ENCODE data around the gene MYO15A. TPM values are rescaled to one million over a fixed set of nuclear protein-coding genes. Genes with fewer than 3 reads are reported as not detected.
A peak's percentile ranks its signal among the peaks of the same experiment; 100 is the strongest.

Gene MYO15A
- total RNA-seq, 1 donor from 2014 or later: 1.6 TPM

GRCh38 chr17:18161207-18162145, 52.9 kb downstream of the MYO15A start:
- Mint-ChIP-seq H3K27ac (ENCODE audit: unreplicated experiment) (no peak overlapping the region), H3K9me3 (ENCODE audit: unreplicated experiment) (no peaks in the 10 kb centered on the region), H3K4me3 (ENCODE audit: unreplicated experiment) (no peak overlapping the region), H3K36me3 (ENCODE audit: low read depth, unreplicated experiment) (peaks cover 8% of the 10 kb centered on the region), H3K27me3 (ENCODE audit: unreplicated experiment) (peaks cover 8% of the 10 kb centered on the region), H3K4me1 (ENCODE audit: unreplicated experiment) (peaks cover 5% of the 10 kb centered on the region)
- no peak for TF ChIP-seq CTCF (IDR thresholded peaks at IDR 0.05; ENCODE audit: unreplicated experiment)
- DNase-seq (ENCODE audit: low spot score): no peak

DNA sequence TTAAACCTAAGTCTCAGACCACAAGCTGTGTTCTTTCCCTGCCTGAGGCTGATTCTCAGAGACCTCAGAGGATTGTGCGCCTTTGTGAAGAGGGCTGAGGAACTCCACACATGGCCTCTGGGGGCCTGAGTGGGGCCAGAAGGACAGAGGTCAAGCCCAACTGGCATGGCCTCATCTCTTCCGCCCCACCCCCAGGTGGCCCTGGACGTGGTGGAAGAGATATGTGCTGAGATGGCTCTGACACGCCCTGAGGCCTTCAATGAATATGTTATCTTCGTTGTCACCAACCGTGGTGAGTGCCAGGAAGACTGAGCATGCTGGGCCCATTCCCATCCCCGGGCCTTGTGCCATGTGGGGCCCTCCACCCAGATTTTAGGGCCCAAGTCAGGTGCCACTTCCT, 55.0 kb downstream of the MYO15A start:
- Mint-ChIP-seq H3K4me3 (ENCODE audit: unreplicated experiment) (no peak overlapping the region), H3K9me3 (ENCODE audit: unreplicated experiment) (no peaks in the 10 kb centered on the region), H3K36me3 (ENCODE audit: low read depth, unreplicated experiment) (peaks cover 8% of the 10 kb centered on the region), H3K27me3 (ENCODE audit: unreplicated experiment) (peaks cover 5% of the 10 kb centered on the region), H3K4me1 (ENCODE audit: unreplicated experiment) (no peaks in the 10 kb centered on the region), H3K27ac (ENCODE audit: unreplicated experiment) (no peak overlapping the region)
- no peak for TF ChIP-seq CTCF (IDR thresholded peaks at IDR 0.05; ENCODE audit: unreplicated experiment)
- DNase-seq (ENCODE audit: low spot score): no peak

DNA sequence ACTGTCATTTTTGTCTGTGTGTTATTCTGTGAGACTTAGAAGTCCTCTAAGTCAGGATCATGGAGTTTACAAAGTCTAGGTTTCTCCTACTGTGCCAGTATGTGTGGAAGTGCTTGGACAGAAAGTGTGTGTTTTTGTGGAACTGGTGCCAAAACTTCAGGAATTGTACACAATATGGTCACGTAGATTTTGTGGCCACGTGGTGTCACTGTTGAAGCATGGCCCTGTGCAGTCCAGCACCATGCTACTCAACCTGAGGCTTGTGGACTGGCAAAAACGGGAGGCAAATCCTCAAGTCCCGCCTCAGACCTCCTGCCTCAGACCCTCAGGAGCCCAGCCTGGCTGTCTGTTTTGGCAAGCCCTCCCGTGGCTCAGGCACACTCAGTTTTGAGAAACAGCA, 58.3 kb downstream of the MYO15A start:
- H3K9me3 Mint-ChIP-seq (ENCODE audit: unreplicated experiment): no peaks in the 10 kb centered on the region

GRCh38 chr17:18167421-18167820, 58.9 kb downstream of the MYO15A start:
- no peak overlapping the region for H3K27ac Mint-ChIP-seq (ENCODE audit: unreplicated experiment)
- H3K9me3 Mint-ChIP-seq (ENCODE audit: unreplicated experiment): no peaks in the 10 kb centered on the region
- no peak overlapping the region for H3K4me3 Mint-ChIP-seq (ENCODE audit: unreplicated experiment)
- TF ChIP-seq CTCF (IDR thresholded peaks at IDR 0.05; ENCODE audit: unreplicated experiment): no peak
- H3K27me3 Mint-ChIP-seq (ENCODE audit: unreplicated experiment): peaks cover 8% of the 10 kb centered on the region
- no peak for DNase-seq (ENCODE audit: low spot score)
- H3K4me1 Mint-ChIP-seq (ENCODE audit: unreplicated experiment): no peaks in the 10 kb centered on the region
- peaks cover 5% of the 10 kb centered on the region for H3K36me3 Mint-ChIP-seq (ENCODE audit: low read depth, unreplicated experiment)

More for the DNA sequence above, 58.3 kb downstream of the MYO15A start:
- TF ChIP-seq CTCF (IDR thresholded peaks at IDR 0.05; ENCODE audit: unreplicated experiment): no peak
- peaks cover 5% of the 10 kb centered on the region for H3K36me3 Mint-ChIP-seq (ENCODE audit: low read depth, unreplicated experiment)
- no peak overlapping the region for H3K27ac Mint-ChIP-seq (ENCODE audit: unreplicated experiment)
- DNase-seq (ENCODE audit: low spot score): no peak
- no peaks in the 10 kb centered on the region for H3K4me1 Mint-ChIP-seq (ENCODE audit: unreplicated experiment)
- H3K27me3 Mint-ChIP-seq (ENCODE audit: unreplicated experiment): peaks cover 5% of the 10 kb centered on the region
- H3K4me3 Mint-ChIP-seq (ENCODE audit: unreplicated experiment): peak overlapping the region; percentile 45
